NB4 (cell line): Measurements from ENCODE around the gene DPF3.

Experiments used
- MAX ChIP-seq: IDR thresholded peaks from 2 replicates; pipeline ENCODE4 v1.6.1; 2011; ENCODE audit warnings: low read depth, low read length
- MYC ChIP-seq: IDR thresholded peaks from 2 replicates; pipeline ENCODE4 v1.6.1; 2011; ENCODE audit warnings: low read depth, low read length
- POLR2A ChIP-seq: IDR thresholded peaks from 2 replicates; pipeline ENCODE4 v1.6.1; 2011; ENCODE audit warnings: mild to moderate bottlenecking; ENCODE audit not compliant: insufficient read length; ENCODE audit errors: extremely low read depth
- TF ChIP-seq, protein P1 (sequence below): IDR thresholded peaks from one replicate; pipeline ENCODE4 v1.5.1; 2012; ENCODE audit warnings: low read depth, low read length

- TF ChIP-seq, protein P1, sequence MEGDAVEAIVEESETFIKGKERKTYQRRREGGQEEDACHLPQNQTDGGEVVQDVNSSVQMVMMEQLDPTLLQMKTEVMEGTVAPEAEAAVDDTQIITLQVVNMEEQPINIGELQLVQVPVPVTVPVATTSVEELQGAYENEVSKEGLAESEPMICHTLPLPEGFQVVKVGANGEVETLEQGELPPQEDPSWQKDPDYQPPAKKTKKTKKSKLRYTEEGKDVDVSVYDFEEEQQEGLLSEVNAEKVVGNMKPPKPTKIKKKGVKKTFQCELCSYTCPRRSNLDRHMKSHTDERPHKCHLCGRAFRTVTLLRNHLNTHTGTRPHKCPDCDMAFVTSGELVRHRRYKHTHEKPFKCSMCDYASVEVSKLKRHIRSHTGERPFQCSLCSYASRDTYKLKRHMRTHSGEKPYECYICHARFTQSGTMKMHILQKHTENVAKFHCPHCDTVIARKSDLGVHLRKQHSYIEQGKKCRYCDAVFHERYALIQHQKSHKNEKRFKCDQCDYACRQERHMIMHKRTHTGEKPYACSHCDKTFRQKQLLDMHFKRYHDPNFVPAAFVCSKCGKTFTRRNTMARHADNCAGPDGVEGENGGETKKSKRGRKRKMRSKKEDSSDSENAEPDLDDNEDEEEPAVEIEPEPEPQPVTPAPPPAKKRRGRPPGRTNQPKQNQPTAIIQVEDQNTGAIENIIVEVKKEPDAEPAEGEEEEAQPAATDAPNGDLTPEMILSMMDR: no peak
- no peak for TF ChIP-seq POLR2A
- TF ChIP-seq MAX: no peak
- TF ChIP-seq MYC: no peak
These were observed 17.7 kb downstream of the DPF3 start for GRCh38 chr14:72876005-72876709.
